Lower lobe of right lung (tissue), 2 donors: ENCODE results near the gene SLC10A3. TPM values are rescaled to one million over a fixed set of nuclear protein-coding genes. Genes with fewer than 3 reads are reported as not detected.

ENCODE experiments used
- ATAC-seq, 2 donors: fragments of 200-7000 bp; cut with Tn5 transposase; one replicate each; pipeline ENCODE4 v1.9.1; 2020 to 2022; ENCODE audit warnings: mild to moderate bottlenecking in 2 of 2, moderate library complexity in 2 of 2
- DNase-seq: peaks from one replicate; pipeline ENCODE4 v3.0.0-alpha.2; 2020
- H3K27ac ChIP-seq: fragments of 200-600 bp; one replicate; pipeline ENCODE4 v1.8.0; 2022
- H3K27me3 ChIP-seq: fragments of 200-600 bp; one replicate; pipeline ENCODE4 v1.8.0; 2022; ENCODE audit warnings: low read depth
- H3K36me3 ChIP-seq: fragments of 200-600 bp; one replicate; pipeline ENCODE4 v1.8.0; 2022; ENCODE audit warnings: mild to moderate bottlenecking
- H3K4me1 ChIP-seq: fragments of 200-600 bp; one replicate; pipeline ENCODE4 v1.8.0; 2022
- H3K4me3 ChIP-seq: fragments of 200-600 bp; one replicate; pipeline ENCODE4 v1.8.0; 2022; ENCODE audit warnings: mild to moderate bottlenecking
- H3K9me3 ChIP-seq: fragments of 200-600 bp; one replicate; pipeline ENCODE4 v1.8.0; 2022
- CTCF ChIP-seq: fragments of 200-600 bp; IDR thresholded peaks from one replicate; pipeline ENCODE4 v1.8.0; 2022; ENCODE audit warnings: antibody characterized with exemption, mild to moderate bottlenecking
- intact Hi-C: fragments of 100-400 bp; cut with DNase I; formaldehyde crosslinking; loops from one replicate; pipeline ENCODE4 v1.11.0; 2022
- total RNA-seq: library from RNA; stranded (reverse); fragmentation: NEBNext Ultra II Directional; extraction: Animal tissue kit (Norgen Biotek cat#: 25700); gene quantifications from one replicate; pipeline ENCODE4 v1.2.1, GENCODE V29; 2021
- donor health status: DM: no; HTN: yes; CAD: no; lungs with severe emphysema.

The SLC10A3 gene
- total RNA-seq, 1 donor from 2014 or later: 20.2 TPM

- TF ChIP-seq CTCF: no peak
- Histone ChIP-seq H3K36me3 (peaks cover 14% of the 10 kb centered on the region), H3K27ac (no peak overlapping the region), H3K27me3 (no peaks in the 10 kb centered on the region), H3K4me3 (no peak overlapping the region), H3K4me1 (peaks cover 27% of the 10 kb centered on the region), H3K9me3 (no peaks in the 10 kb centered on the region)
- DNase-seq (no peak), ATAC-seq (no peak)
- intact Hi-C loops: no loop called here
Measured at GRCh38 chrX:154484255-154485149, 5.9 kb downstream of the SLC10A3 start.

GRCh38 chrX:154483325-154483724 lies 7.1 kb downstream of the SLC10A3 start:
- Histone ChIP-seq H3K27me3 (no peaks in the 10 kb centered on the region), H3K36me3 (peaks cover 14% of the 10 kb centered on the region), H3K4me1 (peaks cover 23% of the 10 kb centered on the region), H3K9me3 (no peaks in the 10 kb centered on the region), H3K27ac (no peak overlapping the region), H3K4me3 (no peak overlapping the region)
- DNase-seq (no peak), ATAC-seq (no peak)
- intact Hi-C loops: no loop called here
- TF ChIP-seq CTCF: no peak

- H3K27me3 ChIP-seq: no peaks in the 10 kb centered on the region
- no peaks in the 10 kb centered on the region for H3K9me3 ChIP-seq
- TF ChIP-seq CTCF: no peak
- ATAC-seq (no peak), DNase-seq (no peak)
- H3K4me3 ChIP-seq: no peak overlapping the region
- intact Hi-C loops: no loop called here
- H3K27ac ChIP-seq: no peak overlapping the region
- peaks cover 23% of the 10 kb centered on the region for H3K4me1 ChIP-seq
- H3K36me3 ChIP-seq: peaks cover 14% of the 10 kb centered on the region
Measured at GRCh38 chrX:154482786-154483185, 7.6 kb downstream of the SLC10A3 start.

GRCh38 chrX:154481911-154482601 lies 8.4 kb downstream of the SLC10A3 start:
- H3K27me3 ChIP-seq: no peaks in the 10 kb centered on the region
- H3K4me1 ChIP-seq: peaks cover 17% of the 10 kb centered on the region
- intact Hi-C loops: no loop called here
- ATAC-seq (no peak), DNase-seq (no peak)
- H3K4me3 ChIP-seq: no peak overlapping the region
- H3K27ac ChIP-seq: no peak overlapping the region
- no peaks in the 10 kb centered on the region for H3K9me3 ChIP-seq
- peaks cover 14% of the 10 kb centered on the region for H3K36me3 ChIP-seq
- no peak for TF ChIP-seq CTCF

GRCh38 chrX:154481195-154481594 lies 9.2 kb downstream of the SLC10A3 start:
- no peak for TF ChIP-seq CTCF
- DNase-seq (no peak), ATAC-seq (no peak)
- Histone ChIP-seq H3K36me3 (peaks cover 14% of the 10 kb centered on the region), H3K4me1 (peaks cover 15% of the 10 kb centered on the region), H3K4me3 (no peak overlapping the region), H3K27ac (no peak overlapping the region), H3K27me3 (no peaks in the 10 kb centered on the region), H3K9me3 (no peaks in the 10 kb centered on the region)
- intact Hi-C loops: no loop called here
